Neural cell (in vitro differentiated cells): ENCODE measurements around the gene TNIP2. TPM values are rescaled to one million over a fixed set of nuclear protein-coding genes. Genes with fewer than 3 reads are reported as not detected.

Experiments used
- H2AFZ ChIP-seq: fragments of 200-600, 300-800 bp; sonication (generic), shearing (Covaris generic); 2 replicates; pipeline ENCODE4 v1.6.0; 2014; ENCODE audit warnings: low read depth, mild to moderate bottlenecking, antibody characterized with exemption, low read length, moderate library complexity
- H3F3A ChIP-seq: fragments of 200-600 bp; shearing (Covaris generic); 2 replicates; pipeline ENCODE4 v1.6.1; 2016; ENCODE audit warnings: mild to moderate bottlenecking, moderate library complexity, mixed read lengths, antibody characterized with exemption, low read length; ENCODE audit not compliant: insufficient read depth, poor library complexity, severe bottlenecking
- H3K27ac ChIP-seq: fragments of 200-600, 300-800 bp; sonication (generic), shearing (Covaris generic); 2 replicates; pipeline ENCODE4 v1.5.1; 2014; ENCODE audit warnings: mild to moderate bottlenecking, low read length, moderate library complexity
- H3K27me3 ChIP-seq: fragments of 300-800, 200-600 bp; sonication (generic), shearing (Covaris generic); 2 replicates; pipeline ENCODE4 v1.6.0; 2014; ENCODE audit warnings: mild to moderate bottlenecking, low read depth, low read length, moderate library complexity; ENCODE audit not compliant: insufficient read depth
- H3K36me3 ChIP-seq: fragments of 300-800, 200-600 bp; sonication (generic), shearing (Covaris generic); 2 replicates; pipeline ENCODE4 v1.5.1; 2014; ENCODE audit warnings: mild to moderate bottlenecking, antibody characterized with exemption, low read length, moderate library complexity; ENCODE audit not compliant: insufficient read depth
- H3K4me2 ChIP-seq: fragments of 300-800, 200-600 bp; sonication (generic), shearing (Covaris generic); 2 replicates; pipeline ENCODE4 v1.6.0; 2014; ENCODE audit warnings: mild to moderate bottlenecking, low read length
- H3K4me3 ChIP-seq: fragments of 300-800, 200-600 bp; sonication (generic), shearing (Covaris generic); 2 replicates; pipeline ENCODE4 v1.5.1; 2014; ENCODE audit warnings: mild to moderate bottlenecking, low read length, moderate library complexity
- H3K79me2 ChIP-seq: fragments of 200-600 bp; shearing (Covaris generic); replicated peaks from 2 replicates; pipeline ENCODE4 v1.6.0; 2014; ENCODE audit warnings: mild to moderate bottlenecking, low read length, moderate library complexity; ENCODE audit not compliant: insufficient read depth
- H3K9ac ChIP-seq: fragments of 300-800, 200-600 bp; sonication (generic), shearing (Covaris generic); 2 replicates; pipeline ENCODE4 v1.6.1; 2016; ENCODE audit warnings: mild to moderate bottlenecking, low read length, mixed read lengths
- H3K9me2 ChIP-seq: fragments of 200-600 bp; shearing (Covaris generic); 2 replicates; pipeline ENCODE4 v1.6.1; 2016; ENCODE audit warnings: mild to moderate bottlenecking, low read length, mixed read lengths; ENCODE audit not compliant: insufficient read depth
- H3K9me3 ChIP-seq: fragments of 200-600, 300-800 bp; sonication (generic), shearing (Covaris generic); 2 replicates; pipeline ENCODE4 v1.6.1; 2016; ENCODE audit warnings: mild to moderate bottlenecking, mixed run types, low read length, moderate library complexity, mixed read lengths
- H4K20me1 ChIP-seq: fragments of 200-600 bp; shearing (Covaris generic); 2 replicates; pipeline ENCODE4 v1.6.1; 2016; ENCODE audit warnings: mild to moderate bottlenecking, mixed run types; ENCODE audit not compliant: insufficient read depth
- CTCF ChIP-seq: fragments of 450-650 bp; IDR thresholded peaks from 2 replicates; pipeline ENCODE4 v1.5.1; 2014; ENCODE audit warnings: antibody characterized with exemption, mild to moderate bottlenecking, moderate library complexity; ENCODE audit not compliant: poor library complexity, severe bottlenecking
- EP300 ChIP-seq: fragments of 450-650 bp; conservative IDR thresholded peaks from 2 replicates; pipeline ENCODE4 v1.6.1; 2014; ENCODE audit warnings: antibody characterized with exemption, mild to moderate bottlenecking, moderate library complexity; ENCODE audit not compliant: poor library complexity, severe bottlenecking
- EZH2 ChIP-seq: fragments of 200-600, 300-800 bp; shearing (Covaris generic), sonication (generic); IDR thresholded peaks from 2 replicates; pipeline ENCODE4 v1.6.1; 2014; ENCODE audit warnings: antibody characterized with exemption, low read length, borderline replicate concordance, mild to moderate bottlenecking; ENCODE audit not compliant: insufficient read depth, poor library complexity, severe bottlenecking
- MXI1 ChIP-seq: fragments of 450-650 bp; conservative IDR thresholded peaks from 2 replicates; pipeline ENCODE4 v1.6.1; 2014; ENCODE audit warnings: antibody characterized with exemption, mild to moderate bottlenecking; ENCODE audit not compliant: poor library complexity, severe bottlenecking
- POLR2AphosphoS5 ChIP-seq: IDR thresholded peaks from 2 replicates; pipeline ENCODE4 v1.6.1; 2012
- RAD21 ChIP-seq: fragments of 450-650 bp; conservative IDR thresholded peaks from 2 replicates; pipeline ENCODE4 v1.6.1; 2014; ENCODE audit warnings: antibody characterized with exemption, mild to moderate bottlenecking, moderate library complexity
- REST ChIP-seq: IDR thresholded peaks from 2 replicates; pipeline ENCODE4 v1.6.1; 2012; ENCODE audit warnings: borderline replicate concordance
- SMC3 ChIP-seq: fragments of 450-650 bp; conservative IDR thresholded peaks from 2 replicates; pipeline ENCODE4 v1.6.1; 2014; ENCODE audit warnings: antibody characterized with exemption, mild to moderate bottlenecking, moderate library complexity; ENCODE audit not compliant: poor library complexity
- TAF1 ChIP-seq: IDR thresholded peaks from 2 replicates; pipeline ENCODE4 v1.6.1; 2012; ENCODE audit warnings: low read depth
- polyA plus RNA-seq: library from polyadenylated mRNA; depleted of rRNA; stranded (reverse); fragments of >200 nt; gene quantifications from 2 replicates; pipeline ENCODE4 v1.2.3, GENCODE V29; 2014

TNIP2 gene
- polyA plus RNA-seq, 1 donor from 2014 or later: 13.0 TPM

- no peaks in the 10 kb centered on the region for H3F3A ChIP-seq
- H3K4me3 ChIP-seq: no peak overlapping the region
- H3K9me3 ChIP-seq: no peaks in the 10 kb centered on the region
- no peaks in the 10 kb centered on the region for H4K20me1 ChIP-seq
- H3K36me3 ChIP-seq: no peaks in the 10 kb centered on the region
- no peaks in the 10 kb centered on the region for H3K79me2 ChIP-seq
- H3K9ac ChIP-seq: no peak overlapping the region
- H2AFZ ChIP-seq: no peak overlapping the region
- no peak overlapping the region for H3K27ac ChIP-seq
- no peak overlapping the region for H3K4me2 ChIP-seq
- no peaks in the 10 kb centered on the region for H3K27me3 ChIP-seq
- no peak for TF ChIP-seq EZH2
- TF ChIP-seq REST: no peak
- TF ChIP-seq CTCF: no peak
- TF ChIP-seq EP300: no peak
- no peak for TF ChIP-seq SMC3
- TF ChIP-seq TAF1: no peak
- no peak for TF ChIP-seq RAD21
- TF ChIP-seq MXI1: no peak
- TF ChIP-seq POLR2AphosphoS5: no peak
- H3K9me2 ChIP-seq: no peaks in the 10 kb centered on the region
These were observed 42.8 kb downstream of the TNIP2 start for GRCh38 chr4:2713337-2713736.

GRCh38 chr4:2712261-2712842 is 43.8 kb downstream of the TNIP2 start:
- Histone ChIP-seq H3K27me3 (no peaks in the 10 kb centered on the region), H3K9me2 (no peaks in the 10 kb centered on the region), H3F3A (no peaks in the 10 kb centered on the region), H3K27ac (no peak overlapping the region), H3K36me3 (no peaks in the 10 kb centered on the region), H4K20me1 (no peaks in the 10 kb centered on the region), H3K9ac (no peak overlapping the region), H3K9me3 (no peaks in the 10 kb centered on the region), H3K4me3 (no peak overlapping the region), H2AFZ (no peak overlapping the region), H3K79me2 (no peaks in the 10 kb centered on the region), H3K4me2 (no peak overlapping the region)
- no peak for TF ChIP-seq MXI1

- TF ChIP-seq MXI1 (no peak), CTCF (no peak)
- peaks cover 7% of the 10 kb centered on the region for H3K36me3 ChIP-seq
- no peak overlapping the region for H3K4me3 ChIP-seq
- H3K9ac ChIP-seq: no peak overlapping the region
- H3K9me2 ChIP-seq: no peaks in the 10 kb centered on the region
- no peak overlapping the region for H3K4me2 ChIP-seq
- H3K79me2 ChIP-seq: no peaks in the 10 kb centered on the region
- H3K27me3 ChIP-seq: no peaks in the 10 kb centered on the region
- no peaks in the 10 kb centered on the region for H3F3A ChIP-seq
- H4K20me1 ChIP-seq: no peaks in the 10 kb centered on the region
- no peaks in the 10 kb centered on the region for H3K9me3 ChIP-seq
- H3K27ac ChIP-seq: no peak overlapping the region
- H2AFZ ChIP-seq: no peak overlapping the region
These were observed 53.4 kb downstream of the TNIP2 start for GRCh38 chr4:2702770-2703169.
